D721Med (cell line): ENCODE results near the gene ELF1.
A peak's percentile ranks its signal among the peaks of the same experiment; 100 is the strongest.

Experiments
- DNase-seq: peaks from one replicate; pipeline ENCODE4 v3.0.0; 2011; ENCODE audit warnings: low spot score; ENCODE audit not compliant: insufficient read length
- FAIRE-seq: peaks from 2 replicates; lab custom pipeline; 2011; peaks lifted over from hg19 to GRCh38; lab: Jason Lieb, UNC
- TF ChIP-seq, protein P1 (sequence below): IDR thresholded peaks from 2 replicates; pipeline ENCODE4 v1.5.1; 2012; ENCODE audit warnings: mild to moderate bottlenecking, control low read depth; ENCODE audit not compliant: insufficient read depth; ENCODE audit errors: missing control alignments

Gene ELF1

DNA sequence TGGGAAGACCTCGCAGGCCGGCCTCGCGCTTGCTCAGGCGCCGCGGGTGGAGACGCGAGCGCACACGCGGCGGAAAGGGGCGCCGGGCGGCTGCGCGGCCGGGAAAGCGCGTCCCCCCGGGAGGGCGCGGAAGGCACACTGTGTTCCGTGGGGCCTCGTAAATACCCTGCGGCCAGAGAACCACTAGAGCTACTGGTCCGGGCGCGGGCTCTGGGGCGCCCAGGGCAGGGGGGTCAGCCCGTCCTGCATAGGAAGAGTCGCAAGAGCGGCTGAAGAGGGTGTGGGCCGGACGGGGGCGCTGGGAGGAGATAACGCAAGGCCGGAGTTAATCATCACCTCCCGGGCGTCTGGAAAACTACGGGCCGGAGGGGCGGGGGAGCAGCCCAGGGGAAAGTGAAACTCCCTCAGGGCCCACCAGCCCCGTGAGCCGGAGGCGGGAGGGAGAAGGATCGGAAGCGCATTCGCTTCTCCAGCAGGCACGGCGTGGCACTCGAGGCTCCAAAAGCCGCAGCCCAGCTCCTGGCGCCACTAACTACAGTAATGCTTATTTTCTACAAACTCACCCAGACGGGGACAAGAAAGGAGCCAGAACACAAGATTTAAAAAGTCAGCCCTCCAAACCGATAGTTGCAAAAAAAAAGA, 41.1 kb upstream of the ELF1 start:
- TF ChIP-seq, protein P1, sequence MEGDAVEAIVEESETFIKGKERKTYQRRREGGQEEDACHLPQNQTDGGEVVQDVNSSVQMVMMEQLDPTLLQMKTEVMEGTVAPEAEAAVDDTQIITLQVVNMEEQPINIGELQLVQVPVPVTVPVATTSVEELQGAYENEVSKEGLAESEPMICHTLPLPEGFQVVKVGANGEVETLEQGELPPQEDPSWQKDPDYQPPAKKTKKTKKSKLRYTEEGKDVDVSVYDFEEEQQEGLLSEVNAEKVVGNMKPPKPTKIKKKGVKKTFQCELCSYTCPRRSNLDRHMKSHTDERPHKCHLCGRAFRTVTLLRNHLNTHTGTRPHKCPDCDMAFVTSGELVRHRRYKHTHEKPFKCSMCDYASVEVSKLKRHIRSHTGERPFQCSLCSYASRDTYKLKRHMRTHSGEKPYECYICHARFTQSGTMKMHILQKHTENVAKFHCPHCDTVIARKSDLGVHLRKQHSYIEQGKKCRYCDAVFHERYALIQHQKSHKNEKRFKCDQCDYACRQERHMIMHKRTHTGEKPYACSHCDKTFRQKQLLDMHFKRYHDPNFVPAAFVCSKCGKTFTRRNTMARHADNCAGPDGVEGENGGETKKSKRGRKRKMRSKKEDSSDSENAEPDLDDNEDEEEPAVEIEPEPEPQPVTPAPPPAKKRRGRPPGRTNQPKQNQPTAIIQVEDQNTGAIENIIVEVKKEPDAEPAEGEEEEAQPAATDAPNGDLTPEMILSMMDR, result peak; percentile 24
- DNase-seq (no peak), FAIRE-seq (no peak)

DNA sequence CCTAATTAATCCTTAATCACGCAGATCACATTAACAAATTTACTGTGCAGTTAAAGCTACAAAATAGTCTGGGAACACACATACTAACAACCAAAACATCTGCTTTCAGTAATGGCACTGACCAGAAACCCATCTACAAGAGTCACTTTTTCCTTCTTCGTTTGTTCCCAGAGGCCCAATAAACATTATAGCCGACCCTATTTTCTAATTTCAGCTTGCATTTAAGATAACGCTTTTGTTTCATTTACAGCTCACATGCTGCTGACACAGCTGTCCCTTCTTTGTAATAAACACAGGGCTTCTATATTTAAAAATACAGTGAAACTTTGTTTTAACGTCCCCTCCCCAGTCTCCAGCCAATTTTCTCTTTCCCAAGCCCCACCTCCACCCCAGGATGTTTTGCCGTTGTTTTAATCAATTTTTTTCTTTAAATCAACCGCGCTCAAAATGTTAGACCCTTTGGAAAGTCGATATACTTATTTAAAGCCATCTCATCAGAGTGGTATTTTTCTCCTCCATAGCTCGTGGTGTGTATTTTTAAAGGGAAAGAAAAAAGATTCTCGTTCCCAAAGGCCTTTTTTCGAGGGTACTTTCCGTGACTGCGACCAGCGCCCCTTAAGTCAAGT, 40.5 kb upstream of the ELF1 start:
- FAIRE-seq (no peak), DNase-seq (no peak)
- TF ChIP-seq, protein P1, result no peak

GRCh38 chr13:41058295-41059070, 39.4 kb upstream of the ELF1 start:
- DNase-seq (no peak), FAIRE-seq (no peak)
- TF ChIP-seq, protein P1, result no peak

GRCh38 chr13:41056826-41057711, 38.0 kb upstream of the ELF1 start:
- TF ChIP-seq, protein P1, result no peak
- DNase-seq (no peak), FAIRE-seq (no peak)

- FAIRE-seq (no peak), DNase-seq (no peak)
- TF ChIP-seq, protein P1, result no peak
Observed at GRCh38 chr13:41056194-41056593, 37.1 kb upstream of the ELF1 start.

DNA sequence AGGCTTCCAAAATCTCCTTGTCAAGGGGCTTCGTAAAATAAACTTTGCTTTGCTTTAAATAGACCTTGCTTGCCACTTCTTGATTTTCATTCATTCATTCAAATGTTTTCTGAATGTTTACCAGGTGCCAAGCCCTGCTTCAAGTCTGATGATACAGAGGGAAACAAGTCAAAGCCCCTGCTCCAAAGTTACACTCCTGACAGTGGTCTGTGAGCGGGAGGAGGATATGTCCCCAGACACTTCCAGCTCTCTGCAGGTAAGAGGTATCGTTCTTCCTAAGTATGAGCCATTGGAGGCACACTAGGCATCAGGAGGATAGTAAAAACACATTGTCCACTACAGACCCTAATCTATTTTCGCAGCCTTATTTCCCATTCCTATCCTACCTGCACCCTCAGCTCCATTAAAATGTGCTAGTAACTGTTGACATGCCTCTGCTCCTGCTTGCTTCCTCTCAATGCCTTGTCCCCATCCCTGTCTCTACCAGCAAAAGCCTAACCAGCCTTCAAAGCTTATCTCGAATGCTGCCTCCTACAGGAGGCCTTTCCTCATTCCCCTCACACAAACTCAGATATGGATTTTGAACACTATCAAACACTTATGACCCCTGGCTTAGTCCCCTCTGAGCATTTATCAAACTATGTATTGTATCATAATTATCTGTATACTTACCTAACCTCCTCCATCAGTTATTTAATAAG, 36.0 kb upstream of the ELF1 start:
- TF ChIP-seq, protein P1, result peak; percentile 17
- DNase-seq (no peak), FAIRE-seq (no peak)
